ENCODE measurements around the gene ABCC4. TPM values are rescaled to one million over a fixed set of nuclear protein-coding genes. Genes with fewer than 3 reads are reported as not detected.

Gene ABCC4
- total and polyA plus RNA-seq, 2 of the 13 experiments (the other 11 are each of a cell fraction or from before 2014, with no cell fraction given), result 4.2 to 11.3 TPM

DNA sequence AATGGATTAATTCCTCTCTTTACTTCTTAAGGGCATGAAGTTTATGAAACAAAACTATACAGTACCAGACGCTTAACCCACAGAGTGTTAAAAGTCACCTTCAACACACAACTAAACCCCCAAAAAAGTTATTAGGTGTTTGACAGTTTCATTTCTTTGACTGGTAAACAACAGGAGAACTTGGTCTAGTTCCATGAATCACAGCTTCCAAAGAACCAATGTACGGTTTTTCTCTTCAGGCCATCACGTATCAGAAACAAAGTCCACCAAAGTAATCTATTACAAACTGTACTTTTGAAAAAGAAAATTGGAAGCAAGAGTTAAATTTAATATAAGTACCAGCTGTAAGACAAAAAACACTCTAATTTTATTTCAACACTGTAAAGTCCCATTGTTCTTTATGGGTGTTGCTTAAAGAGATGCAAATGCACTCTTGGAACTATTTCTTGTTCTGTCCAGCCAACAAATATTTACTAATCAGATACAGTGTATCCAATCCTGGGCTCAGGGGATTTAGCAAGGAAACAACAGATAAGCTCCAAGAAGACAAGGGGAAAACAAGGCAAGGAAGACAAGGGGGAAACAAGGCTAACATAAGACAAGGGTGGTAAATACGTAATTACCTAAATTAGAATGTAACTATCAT, 149.2 kb downstream of the ABCC4 start:
- 97% methylated on average over 4 of the region's 4 CpGs for whole genome bisulfite sequencing (ENCODE audit: low lambda C conversion rate)
- Histone ChIP-seq H3K4me1 (ENCODE audit: insufficient read depth, low read length) (peaks cover 33% of the 10 kb centered on the region), H4K20me1 (ENCODE audit: insufficient read depth, low read length) (no peaks in the 10 kb centered on the region), H3K4me3 (replicated peaks in 1 of 3; ENCODE audit: insufficient read depth in 1 of 3, low read depth in 2 of 3, low read length in 3 of 3) (no peak overlapping the region), H2AFZ (ENCODE audit: low read length) (no peak overlapping the region), H3K79me2 (ENCODE audit: insufficient read depth, low read length) (no peaks in the 10 kb centered on the region), H3K36me3 (replicated peaks in 1 of 2; ENCODE audit: control insufficient read depth in 1 of 2, insufficient read depth in 2 of 2, low read length in 2 of 2) (no peaks in the 10 kb centered on the region), H3K27me3 (ENCODE audit: control insufficient read depth in 1 of 2, insufficient read depth in 2 of 2, low read length in 2 of 2) (no peaks in the 10 kb centered on the region), H3K27ac (ENCODE audit: extremely low read length, insufficient read depth, low read length) (no peak overlapping the region), H3K9me3 (ENCODE audit: low read length) (no peaks in the 10 kb centered on the region), H3K4me2 (ENCODE audit: low read depth, low read length) (no peak overlapping the region), H3K9ac (ENCODE audit: insufficient read depth, low read depth, low read length) (no peak overlapping the region)
- in situ Hi-C loops (cut with HindIII; ENCODE audit: extremely low pct_ligation_motif_present, low pct_unique_long_range_greater_than_20kb) (loop anchor here (25.0 kb wide), 1 partner anchor 465 kb away; no protein-coding TSS in a partner anchor), intact Hi-C loops (cut with micrococcal nuclease; ENCODE audit: unreplicated experiment) (no loop called here)
- ChIA-PET CTCF (ENCODE audit: low intra/inter-chr PET ratio, low total read pairs) (no interaction called here), POLR2A (no interaction called here)
- DNase-seq (ENCODE audit: low spot score) (no peak), ATAC-seq (no peak), FAIRE-seq (no peak)
- TF ChIP-seq, protein P1, sequence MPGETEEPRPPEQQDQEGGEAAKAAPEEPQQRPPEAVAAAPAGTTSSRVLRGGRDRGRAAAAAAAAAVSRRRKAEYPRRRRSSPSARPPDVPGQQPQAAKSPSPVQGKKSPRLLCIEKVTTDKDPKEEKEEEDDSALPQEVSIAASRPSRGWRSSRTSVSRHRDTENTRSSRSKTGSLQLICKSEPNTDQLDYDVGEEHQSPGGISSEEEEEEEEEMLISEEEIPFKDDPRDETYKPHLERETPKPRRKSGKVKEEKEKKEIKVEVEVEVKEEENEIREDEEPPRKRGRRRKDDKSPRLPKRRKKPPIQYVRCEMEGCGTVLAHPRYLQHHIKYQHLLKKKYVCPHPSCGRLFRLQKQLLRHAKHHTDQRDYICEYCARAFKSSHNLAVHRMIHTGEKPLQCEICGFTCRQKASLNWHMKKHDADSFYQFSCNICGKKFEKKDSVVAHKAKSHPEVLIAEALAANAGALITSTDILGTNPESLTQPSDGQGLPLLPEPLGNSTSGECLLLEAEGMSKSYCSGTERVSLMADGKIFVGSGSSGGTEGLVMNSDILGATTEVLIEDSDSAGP (CRISPR knock-in tag; IDR thresholded peaks at IDR 0.05; ENCODE audit: borderline replicate concordance), result no peak
- TF ChIP-seq ZSCAN29 (CRISPR knock-in tag; conservative IDR thresholded peaks at IDR 0.05) (no peak), TOE1 (CRISPR knock-in tag; IDR thresholded peaks at IDR 0.05) (no peak), MATR3 (CRISPR knock-in tag; IDR thresholded peaks at IDR 0.05) (no peak), NFATC3 (CRISPR knock-in tag; IDR thresholded peaks at IDR 0.05) (no peak), ZBTB21 (CRISPR knock-in tag; IDR thresholded peaks at IDR 0.05) (no peak), NR2F6 (IDR thresholded peaks at IDR 0.05) (no peak), NR2F6 (CRISPR knock-in tag; IDR thresholded peaks at IDR 0.05) (no peak), ZNF619 (CRISPR knock-in tag; IDR thresholded peaks at IDR 0.05) (no peak), ZNF33B (CRISPR knock-in tag; IDR thresholded peaks at IDR 0.05) (no peak), ZNF446 (CRISPR knock-in tag; IDR thresholded peaks at IDR 0.05) (no peak), REXO4 (CRISPR knock-in tag; IDR thresholded peaks at IDR 0.05; ENCODE audit: borderline replicate concordance) (no peak), STAT5B (CRISPR knock-in tag; IDR thresholded peaks at IDR 0.05) (no peak), RBAK (CRISPR knock-in tag; IDR thresholded peaks at IDR 0.05) (no peak)
- TF ChIP-seq, protein P2, sequence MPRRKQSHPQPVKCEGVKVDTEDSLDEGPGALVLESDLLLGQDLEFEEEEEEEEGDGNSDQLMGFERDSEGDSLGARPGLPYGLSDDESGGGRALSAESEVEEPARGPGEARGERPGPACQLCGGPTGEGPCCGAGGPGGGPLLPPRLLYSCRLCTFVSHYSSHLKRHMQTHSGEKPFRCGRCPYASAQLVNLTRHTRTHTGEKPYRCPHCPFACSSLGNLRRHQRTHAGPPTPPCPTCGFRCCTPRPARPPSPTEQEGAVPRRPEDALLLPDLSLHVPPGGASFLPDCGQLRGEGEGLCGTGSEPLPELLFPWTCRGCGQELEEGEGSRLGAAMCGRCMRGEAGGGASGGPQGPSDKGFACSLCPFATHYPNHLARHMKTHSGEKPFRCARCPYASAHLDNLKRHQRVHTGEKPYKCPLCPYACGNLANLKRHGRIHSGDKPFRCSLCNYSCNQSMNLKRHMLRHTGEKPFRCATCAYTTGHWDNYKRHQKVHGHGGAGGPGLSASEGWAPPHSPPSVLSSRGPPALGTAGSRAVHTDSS (CRISPR knock-in tag; conservative IDR thresholded peaks at IDR 0.05), result no peak
- TF ChIP-seq, protein P3, sequence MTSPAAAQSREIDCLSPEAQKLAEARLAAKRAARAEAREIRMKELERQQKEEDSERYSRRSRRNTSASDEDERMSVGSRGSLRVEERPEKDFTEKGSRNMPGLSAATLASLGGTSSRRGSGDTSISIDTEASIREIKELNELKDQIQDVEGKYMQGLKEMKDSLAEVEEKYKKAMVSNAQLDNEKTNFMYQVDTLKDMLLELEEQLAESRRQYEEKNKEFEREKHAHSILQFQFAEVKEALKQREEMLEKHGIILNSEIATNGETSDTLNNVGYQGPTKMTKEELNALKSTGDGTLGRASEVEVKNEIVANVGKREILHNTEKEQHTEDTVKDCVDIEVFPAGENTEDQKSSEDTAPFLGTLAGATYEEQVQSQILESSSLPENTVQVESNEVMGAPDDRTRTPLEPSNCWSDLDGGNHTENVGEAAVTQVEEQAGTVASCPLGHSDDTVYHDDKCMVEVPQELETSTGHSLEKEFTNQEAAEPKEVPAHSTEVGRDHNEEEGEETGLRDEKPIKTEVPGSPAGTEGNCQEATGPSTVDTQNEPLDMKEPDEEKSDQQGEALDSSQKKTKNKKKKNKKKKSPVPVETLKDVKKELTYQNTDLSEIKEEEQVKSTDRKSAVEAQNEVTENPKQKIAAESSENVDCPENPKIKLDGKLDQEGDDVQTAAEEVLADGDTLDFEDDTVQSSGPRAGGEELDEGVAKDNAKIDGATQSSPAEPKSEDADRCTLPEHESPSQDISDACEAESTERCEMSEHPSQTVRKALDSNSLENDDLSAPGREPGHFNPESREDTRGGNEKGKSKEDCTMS (CRISPR knock-in tag; conservative IDR thresholded peaks at IDR 0.05), result no peak
- BruUV-seq (replicated peaks), result no TSS peak

Measured in HepG2 (cell line).